Naive thymus-derived CD4-positive, alpha-beta T cell (primary cell): Measurements from ENCODE around the gene SNRNP27. TPM values are rescaled to one million over a fixed set of nuclear protein-coding genes. Genes with fewer than 3 reads are reported as not detected.

ENCODE experiments used
- ATAC-seq: fragments of 150-1000 bp; cut with Tn5 transposase; 2 replicates; pipeline ENCODE4 v1.10.0; 2021; ENCODE audit warnings: mild to moderate bottlenecking, moderate library complexity
- CTCF ChIA-PET: fragments of 350-600 bp; sonication (Branson Sonifier 250); formaldehyde crosslinking; loops from one replicate; lab custom pipeline; 2021; ENCODE audit warnings: antibody characterized with exemption; lab: Charles Lee
- POLR2A ChIA-PET: fragments of 350-600 bp; sonication (Branson Sonifier 250); formaldehyde crosslinking; loops from one replicate; lab custom pipeline; 2021; ENCODE audit warnings: antibody characterized with exemption, inconsistent platforms; lab: Charles Lee
- DNase-seq, 9 donors: peaks; one replicate each; pipeline versions ENCODE4 v3.0.0 to v3.0.0-alpha.2; 2020 to 2022; ENCODE audit warnings: mixed read lengths in 1 of 9
- H3K27ac ChIP-seq: one replicate; pipeline ENCODE4 v1.7.0; 2013; ENCODE audit warnings: mild to moderate bottlenecking, low read depth, low read length, moderate library complexity
- H3K27me3 ChIP-seq, 2 donors: one replicate each; pipeline ENCODE4 v1.7.0; 2013; ENCODE audit warnings: low read length in 2 of 2, mild to moderate bottlenecking in 2 of 2, moderate library complexity in 2 of 2; ENCODE audit not compliant: control insufficient read depth in 2 of 2, insufficient read depth in 2 of 2
- H3K36me3 ChIP-seq, 3 experiments: 1 replicate in 2 of 3; 2 replicates in 1 of 3; pipeline ENCODE4 v1.7.0; 2013; ENCODE audit warnings: low read length in 3 of 3, mild to moderate bottlenecking in 3 of 3, moderate library complexity in 1 of 3; ENCODE audit not compliant: insufficient read depth in 3 of 3, control insufficient read depth in 2 of 3
- H3K4me1 ChIP-seq, 2 donors: one replicate each; pipeline ENCODE4 v1.7.0; 2013; ENCODE audit warnings: low read length in 2 of 2, mild to moderate bottlenecking in 2 of 2, moderate library complexity in 1 of 2; ENCODE audit not compliant: control insufficient read depth in 2 of 2, insufficient read depth in 2 of 2
- H3K4me3 ChIP-seq: 2 replicates; pipeline ENCODE4 v1.7.0; 2013; ENCODE audit warnings: mild to moderate bottlenecking, low read length
- H3K9me3 ChIP-seq, 3 experiments: 1 replicate in 2 of 3; 2 replicates in 1 of 3; pipeline ENCODE4 v1.7.0; 2013; ENCODE audit warnings: low read length in 3 of 3; ENCODE audit not compliant: control insufficient read depth in 2 of 3
- H3K27ac Mint-ChIP-seq, 9 donors: one replicate each; pipeline ENCODE4 v1.8.0; 2020 to 2022; ENCODE audit warnings: mixed read lengths in 9 of 9, mild to moderate bottlenecking in 8 of 9, moderate library complexity in 5 of 9, inconsistent platforms in 2 of 9
- H3K27me3 Mint-ChIP-seq, 5 donors: one replicate each; pipeline ENCODE4 v1.8.0; 2021 to 2022; ENCODE audit warnings: mixed read lengths in 5 of 5, mild to moderate bottlenecking in 1 of 5
- H3K36me3 Mint-ChIP-seq, 5 donors: one replicate each; pipeline ENCODE4 v1.8.0; 2020 to 2022; ENCODE audit warnings: mixed read lengths in 5 of 5, mild to moderate bottlenecking in 3 of 5, inconsistent platforms in 1 of 5
- H3K4me1 Mint-ChIP-seq, 7 donors: one replicate each; pipeline ENCODE4 v1.8.0; 2020 to 2022; ENCODE audit warnings: mixed read lengths in 7 of 7, mild to moderate bottlenecking in 3 of 7, inconsistent platforms in 1 of 7
- H3K4me3 Mint-ChIP-seq, 10 donors: one replicate each; pipeline ENCODE4 v1.8.0; 2020 to 2022; ENCODE audit warnings: mild to moderate bottlenecking in 10 of 10, mixed read lengths in 10 of 10, moderate library complexity in 6 of 10, inconsistent platforms in 2 of 10
- H3K9me3 Mint-ChIP-seq, 11 donors: one replicate each; pipeline ENCODE4 v1.8.0; 2020 to 2022; ENCODE audit warnings: mixed read lengths in 11 of 11, mild to moderate bottlenecking in 4 of 11, inconsistent platforms in 1 of 11, moderate library complexity in 1 of 11
- intact Hi-C, 2 donors: fragments of 100-400 bp; cut with micrococcal nuclease; formaldehyde crosslinking; loops; one replicate each; pipeline ENCODE4 v1.15.1; 2023
- polyA plus RNA-seq, 2 donors: library from polyadenylated mRNA; unstranded; fragments of 300-500 nt; fragmentation: Illumina TruSeq; gene quantifications; one replicate each; pipeline ENCODE4 v1.2.3, GENCODE V29; 2021
- total RNA-seq, 6 experiments: library from RNA in 5 of 6; stranded (reverse) in 5 of 6; gene quantifications; 1 replicate in 5 of 6; 2 replicates in 1 of 6; pipeline ENCODE4 v1.2.3 and lab custom pipeline; 2021 to 2026

Gene SNRNP27
- total and polyA plus RNA-seq, 7 experiments from 2014 or later = 32.5 to 58.4 (median 51.8) TPM

GRCh38 chr2:69946351-69947324 lies 52.9 kb downstream of the SNRNP27 start:
- peak; percentile 84 for ATAC-seq
- H3K36me3 Mint-ChIP-seq = peaks cover 0 to 22% (median 5%) of the 10 kb centered on the region in 5 donors
- CTCF ChIA-PET = interaction anchor here (0.6 to 1.4 kb wide), 2 partner anchors 34 to 1265 kb away, joined by 3 to 4 read pairs; no protein-coding TSS in a partner anchor
- intact Hi-C loops = loop anchor here in 1 of 2 donors (1.0 to 2.0 kb wide), 3 partner anchors 32 to 123 kb away; no protein-coding TSS in a partner anchor
- H3K27ac Mint-ChIP-seq = peak overlapping the region; percentile 4 to 94 (median 69)
- H3K4me1 Mint-ChIP-seq = peaks cover 25 to 47% (median 33%) of the 10 kb centered on the region in 7 donors
- Histone ChIP-seq H3K27me3 (no peaks in the 10 kb centered on the region), H3K36me3 (peaks cover 0 to 14% (median 0%) of the 10 kb centered on the region in 3 experiments), H3K4me1 (peaks cover 16 to 17% of the 10 kb centered on the region in 2 donors), H3K9me3 (no peaks in the 10 kb centered on the region), H3K4me3 (no peak overlapping the region), H3K27ac (no peak overlapping the region)
- POLR2A ChIA-PET = interaction anchor here (1.0 to 4.1 kb wide), 2 partner anchors 33 to 196 kb away, joined by 4 to 15 read pairs; partner anchors contain the start of gene MXD1
- H3K4me3 Mint-ChIP-seq = peak overlapping the region in 9 of 10 donors; percentile 11 to 70 (median 31)
- peaks cover 0 to 2% (median 0%) of the 10 kb centered on the region in 5 donors for H3K27me3 Mint-ChIP-seq
- no peaks in the 10 kb centered on the region for H3K9me3 Mint-ChIP-seq
- DNase-seq = peak in 8 of 9 donors; percentile 24 to 64 (median 56)

GRCh38 chr2:69947325-69947931 lies 53.7 kb downstream of the SNRNP27 start:
- peaks cover 25 to 50% (median 33%) of the 10 kb centered on the region in 7 donors for H3K4me1 Mint-ChIP-seq
- H3K36me3 Mint-ChIP-seq = peaks cover 0 to 16% (median 5%) of the 10 kb centered on the region in 5 donors
- Histone ChIP-seq H3K4me3 (no peak overlapping the region), H3K36me3 (peaks cover 0 to 8% (median 0%) of the 10 kb centered on the region in 3 experiments), H3K27ac (no peak overlapping the region), H3K4me1 (peaks cover 16 to 17% of the 10 kb centered on the region in 2 donors), H3K27me3 (no peaks in the 10 kb centered on the region), H3K9me3 (no peaks in the 10 kb centered on the region)
- no peaks in the 10 kb centered on the region for H3K9me3 Mint-ChIP-seq
- H3K4me3 Mint-ChIP-seq = peak overlapping the region in 1 of 10 donors; percentile 70
- intact Hi-C loops = loop anchor here in 1 of 2 donors (2.0 kb wide), 1 partner anchor 95 kb away; no protein-coding TSS in a partner anchor
- DNase-seq (no peak), ATAC-seq (no peak)
- peaks cover 0 to 2% (median 0%) of the 10 kb centered on the region in 5 donors for H3K27me3 Mint-ChIP-seq
- POLR2A ChIA-PET = interaction anchor here (4.1 kb wide), 1 partner anchor 34 kb away, joined by 15 read pairs; the partner anchor contains the start of gene MXD1
- CTCF ChIA-PET = interaction anchor here (1.4 kb wide), 1 partner anchor 35 kb away, joined by 4 read pairs; no protein-coding TSS in a partner anchor
- peak overlapping the region in 3 of 9 donors; percentile 74 to 94 (median 74) for H3K27ac Mint-ChIP-seq

- POLR2A ChIA-PET = interaction anchor here (4.1 kb wide), 1 partner anchor 35 kb away, joined by 15 read pairs; the partner anchor contains the start of gene MXD1
- no peak for DNase-seq
- H3K4me1 Mint-ChIP-seq = peaks cover 23 to 53% (median 33%) of the 10 kb centered on the region in 7 donors
- no peak for ATAC-seq
- peaks cover 0 to 4% (median 0%) of the 10 kb centered on the region in 3 experiments for H3K36me3 ChIP-seq
- no peak overlapping the region for H3K27ac ChIP-seq
- no peak overlapping the region for H3K4me3 Mint-ChIP-seq
- CTCF ChIA-PET = no interaction called here
- no peaks in the 10 kb centered on the region for H3K9me3 ChIP-seq
- H3K27ac Mint-ChIP-seq = peak overlapping the region in 1 of 9 donors; percentile 94
- no peaks in the 10 kb centered on the region for H3K9me3 Mint-ChIP-seq
- intact Hi-C loops = no loop called here
- H3K36me3 Mint-ChIP-seq = peaks cover 0 to 10% (median 2%) of the 10 kb centered on the region in 5 donors
- peaks cover 16 to 17% of the 10 kb centered on the region in 2 donors for H3K4me1 ChIP-seq
- H3K27me3 ChIP-seq = no peaks in the 10 kb centered on the region
- H3K4me3 ChIP-seq = no peak overlapping the region
- H3K27me3 Mint-ChIP-seq = peaks cover 0 to 2% (median 0%) of the 10 kb centered on the region in 5 donors
Measured at GRCh38 chr2:69948032-69948962, 54.5 kb downstream of the SNRNP27 start.

- DNase-seq (no peak), ATAC-seq (no peak)
- no peaks in the 10 kb centered on the region for H3K27me3 ChIP-seq
- no peak overlapping the region for H3K27ac ChIP-seq
- POLR2A ChIA-PET = no interaction called here
- H3K4me1 ChIP-seq = peaks cover 16 to 17% of the 10 kb centered on the region in 2 donors
- H3K9me3 Mint-ChIP-seq = no peaks in the 10 kb centered on the region
- peaks cover 0 to 4% (median 0%) of the 10 kb centered on the region in 5 donors for H3K36me3 Mint-ChIP-seq
- peaks cover 0 to 2% (median 0%) of the 10 kb centered on the region in 5 donors for H3K27me3 Mint-ChIP-seq
- CTCF ChIA-PET = no interaction called here
- no peak overlapping the region for H3K4me3 Mint-ChIP-seq
- H3K9me3 ChIP-seq = no peaks in the 10 kb centered on the region
- H3K36me3 ChIP-seq = no peaks in the 10 kb centered on the region
- intact Hi-C loops = no loop called here
- H3K27ac Mint-ChIP-seq = peak overlapping the region in 2 of 9 donors; percentile 10 to 18
- no peak overlapping the region for H3K4me3 ChIP-seq
- peaks cover 22 to 47% (median 33%) of the 10 kb centered on the region in 7 donors for H3K4me1 Mint-ChIP-seq
Measured at GRCh38 chr2:69948963-69949645, 55.3 kb downstream of the SNRNP27 start.

GRCh38 chr2:69950241-69950640 lies 56.5 kb downstream of the SNRNP27 start:
- peaks cover 16 to 17% of the 10 kb centered on the region in 2 donors for H3K4me1 ChIP-seq
- POLR2A ChIA-PET = no interaction called here

More at GRCh38 chr2:69950241-69950640, 56.5 kb downstream of the SNRNP27 start:
- CTCF ChIA-PET = no interaction called here
- Histone ChIP-seq H3K4me3 (no peak overlapping the region), H3K36me3 (no peaks in the 10 kb centered on the region), H3K27ac (no peak overlapping the region), H3K9me3 (no peaks in the 10 kb centered on the region), H3K27me3 (no peaks in the 10 kb centered on the region)
- H3K4me3 Mint-ChIP-seq = no peak overlapping the region
- H3K27ac Mint-ChIP-seq = peak overlapping the region in 1 of 9 donors; percentile 18
- intact Hi-C loops = no loop called here
- peaks cover 21 to 37% (median 25%) of the 10 kb centered on the region in 7 donors for H3K4me1 Mint-ChIP-seq
- H3K9me3 Mint-ChIP-seq = no peaks in the 10 kb centered on the region
- ATAC-seq (no peak), DNase-seq (no peak)
- peaks cover 0 to 5% (median 0%) of the 10 kb centered on the region in 5 donors for H3K27me3 Mint-ChIP-seq
- peaks cover 0 to 2% (median 0%) of the 10 kb centered on the region in 5 donors for H3K36me3 Mint-ChIP-seq
